Spinal cord (tissue), 10 donors: Measurements from ENCODE around the gene DAND5. TPM values are rescaled to one million over a fixed set of nuclear protein-coding genes. Genes with fewer than 3 reads are reported as not detected.

ENCODE experiments used
- DNase-seq, 6 donors: peaks; one replicate each; pipeline versions ENCODE4 v3.0.0 to v3.0.0-alpha.2; 2013 to 2015; ENCODE audit warnings: low spot score in 6 of 6, low read depth in 4 of 6
- H3K27ac ChIP-seq: one replicate; pipeline ENCODE4 v1.5.1; 2013; ENCODE audit warnings: low read depth, low read length, control low read depth
- H3K27me3 ChIP-seq: one replicate; pipeline ENCODE4 v1.6.1; 2013; ENCODE audit warnings: low read length; ENCODE audit not compliant: control insufficient read depth, insufficient read depth
- H3K36me3 ChIP-seq: one replicate; pipeline ENCODE4 v1.6.1; 2013; ENCODE audit warnings: low read length; ENCODE audit not compliant: control insufficient read depth, insufficient read depth
- H3K4me1 ChIP-seq: one replicate; pipeline ENCODE4 v1.6.1; 2013; ENCODE audit warnings: low read length; ENCODE audit not compliant: control insufficient read depth, insufficient read depth
- H3K4me3 ChIP-seq: one replicate; pipeline ENCODE4 v1.5.1; 2013; ENCODE audit warnings: low read depth, low read length, control low read depth
- H3K9me3 ChIP-seq: one replicate; pipeline ENCODE4 v1.6.1; 2013; ENCODE audit warnings: low read length; ENCODE audit not compliant: control insufficient read depth, insufficient read depth
- WGBS: methylation state at CpG from one replicate; pipeline ENCODE4 v1.1.5; 2013; ENCODE audit warnings: missing lambda C conversion rate; ENCODE audit not compliant: insufficient coverage; 5-methylcytosine and 5-hydroxymethylcytosine counted together
- polyA plus RNA-seq, 2 donors: library from polyadenylated mRNA; unstranded; fragments of 120-200 nt; gene quantifications; one replicate each; pipeline ENCODE4 v1.2.1, GENCODE V29; 2013; ENCODE audit not compliant: insufficient read length in 2 of 2
- total RNA-seq, 2 donors: library from RNA; depleted of rRNA in 1 of 2; stranded (reverse); fragments of 120-200 nt in 1 of 2; fragments of >200 nt in 1 of 2; gene quantifications; one replicate each; pipeline versions ENCODE4 v1.2.3 to v1.2.4, GENCODE V29; 2013 to 2014
- donor health status: healthy.

DAND5 gene
- total and polyA plus RNA-seq, 4 donors = 0.28 to 0.49 (median 0.44) TPM; not detected in 1

DNA sequence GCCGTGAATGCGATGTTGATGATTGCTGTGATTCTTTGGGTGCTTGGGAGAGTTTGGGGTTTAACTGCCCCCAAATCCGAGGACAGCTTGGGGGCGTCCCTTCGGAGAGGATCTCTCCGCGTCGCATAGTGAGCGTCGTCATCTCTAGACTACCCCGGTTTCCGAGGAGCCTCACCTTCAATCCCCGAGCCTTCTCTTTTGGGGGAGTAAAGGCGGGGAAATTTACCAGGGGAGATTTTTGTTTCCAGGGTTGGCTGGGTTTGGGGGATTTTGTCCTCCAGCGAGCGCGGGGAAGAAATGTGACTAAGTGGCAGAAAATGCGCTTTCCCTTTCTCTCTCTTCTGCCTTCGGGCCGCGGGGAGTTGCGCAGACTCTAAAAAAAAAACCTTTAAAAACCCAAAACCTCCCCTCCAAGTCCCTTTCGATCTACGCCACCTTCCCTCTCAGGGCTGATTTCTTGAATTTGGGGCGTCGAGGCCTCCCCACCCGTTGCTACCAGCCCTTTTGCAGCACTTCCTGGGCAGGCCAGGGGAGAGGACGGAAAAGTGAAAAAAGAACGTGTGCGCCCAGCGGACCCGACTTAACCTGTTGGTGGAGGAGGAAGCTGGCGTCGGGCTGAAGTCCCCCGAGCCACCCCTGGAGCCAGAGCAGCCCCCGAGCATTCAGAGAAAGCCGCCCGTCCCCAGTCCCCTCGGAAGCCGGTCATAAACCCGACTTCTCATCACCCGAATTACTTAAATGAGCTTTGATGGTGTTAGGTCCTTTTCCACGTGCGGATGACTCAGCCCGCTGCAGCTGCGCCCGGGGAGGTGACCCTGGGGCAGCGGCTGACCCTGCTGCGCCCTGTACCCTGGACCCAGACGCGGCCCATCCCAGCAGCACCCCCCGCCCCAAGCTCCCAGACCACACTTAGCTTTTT, 43.6 kb downstream of the DAND5 start:
- 13% methylated on average over 33 of the region's 52 CpGs for WGBS
- H3K4me1 ChIP-seq = peaks cover 96% of the 10 kb centered on the region

DNA sequence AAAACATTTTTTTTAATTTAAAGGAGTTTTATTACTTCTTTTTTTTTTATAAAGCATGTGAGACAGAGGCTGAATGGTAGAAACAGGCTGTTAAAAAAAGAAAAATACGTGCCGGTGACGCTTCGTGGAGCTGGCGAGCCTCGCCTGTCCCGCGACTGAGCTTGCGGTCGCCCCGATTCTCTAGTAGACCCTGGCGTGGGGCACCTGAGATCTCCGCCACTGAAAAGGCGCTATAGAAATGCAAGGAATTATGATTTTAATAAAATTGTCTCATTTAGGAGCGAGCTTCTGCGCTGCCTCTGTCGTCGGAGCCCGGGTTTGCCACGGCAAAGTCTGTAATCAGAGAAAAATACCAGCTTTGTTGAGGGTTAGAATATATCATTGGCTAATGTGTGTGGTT, 44.3 kb downstream of the DAND5 start:
- H3K4me1 ChIP-seq = peaks cover 96% of the 10 kb centered on the region
- peaks cover 28% of the 10 kb centered on the region for H3K36me3 ChIP-seq
- 10% methylated on average over 20 of the region's 20 CpGs for whole genome bisulfite sequencing
- DNase-seq = peak in 1 of 6 donors; percentile 73
- H3K9me3 ChIP-seq = no peaks in the 10 kb centered on the region
- H3K27me3 ChIP-seq = peaks cover 93% of the 10 kb centered on the region
- H3K4me3 ChIP-seq = peak overlapping the region; percentile 29
- peak overlapping the region; percentile 96 for H3K27ac ChIP-seq

More for the DNA sequence above, 43.6 kb downstream of the DAND5 start:
- Histone ChIP-seq H3K27ac (peak overlapping the region; percentile 96), H3K9me3 (no peaks in the 10 kb centered on the region), H3K27me3 (peaks cover 93% of the 10 kb centered on the region), H3K4me3 (peak overlapping the region; percentile 29), H3K36me3 (peaks cover 28% of the 10 kb centered on the region)
- DNase-seq = peak in 1 of 6 donors; percentile 69

DNA sequence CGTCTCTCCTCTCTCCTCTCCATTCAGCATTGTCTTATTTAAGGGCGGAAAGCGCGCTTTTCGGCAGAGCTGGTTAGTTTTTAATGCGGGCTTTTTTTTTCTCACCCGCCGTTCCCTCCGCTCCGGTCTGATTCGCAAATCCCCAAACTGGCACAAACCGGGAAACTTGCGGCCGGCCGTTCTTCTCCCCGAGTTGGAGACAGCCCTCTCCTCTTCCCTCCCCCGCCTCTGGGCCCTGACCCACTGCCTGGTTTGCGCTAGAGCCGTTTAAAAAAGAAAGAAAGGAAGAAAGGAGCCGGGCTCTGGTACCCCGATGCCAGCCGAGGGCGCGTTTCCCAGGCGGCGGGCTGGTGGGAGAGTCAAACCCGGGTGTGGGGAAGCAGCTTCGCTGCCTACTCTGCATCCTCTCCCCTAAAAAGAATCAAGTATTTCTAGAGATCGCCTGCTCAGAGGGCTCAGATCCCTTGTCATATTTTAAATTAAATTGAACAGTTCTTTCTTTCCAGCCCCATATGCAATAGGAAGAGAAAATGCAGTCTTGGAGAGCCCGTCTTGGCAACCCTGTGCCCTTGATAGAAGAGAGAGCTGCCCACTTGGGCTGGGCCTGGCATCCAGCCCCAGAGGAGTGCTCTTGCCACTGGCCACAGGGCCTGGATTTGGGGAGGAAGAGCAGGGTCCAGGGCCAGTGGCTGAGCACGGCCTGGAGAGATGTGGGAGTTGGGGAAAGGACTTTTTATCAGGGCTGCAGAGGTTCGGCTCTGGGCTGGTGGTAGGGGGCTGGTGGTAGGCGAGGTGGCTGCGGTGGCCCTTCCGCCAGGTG, 44.9 kb downstream of the DAND5 start:
- peak in 2 of 6 donors; percentile 82 to 87 for DNase-seq
- Histone ChIP-seq H3K27me3 (peaks cover 93% of the 10 kb centered on the region), H3K4me3 (peak overlapping the region; percentile 29)

DNA sequence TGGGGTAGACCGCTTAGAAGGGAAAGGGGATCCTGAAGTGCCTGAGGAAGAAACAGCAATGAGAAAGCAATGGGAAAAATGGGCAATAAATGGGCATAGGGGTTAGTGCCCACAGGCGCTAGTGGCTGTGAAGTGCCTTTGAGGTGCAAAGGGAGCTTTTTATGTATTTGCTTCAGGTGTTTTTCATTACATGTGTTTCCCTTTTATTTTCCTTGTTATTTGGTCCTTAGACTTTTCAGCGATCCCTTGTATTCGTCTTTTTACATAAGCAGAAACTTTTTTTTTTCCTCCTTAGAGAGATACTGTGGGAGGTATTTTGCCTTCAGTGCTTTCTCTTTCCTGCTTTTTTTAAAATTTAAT, 45.5 kb downstream of the DAND5 start:
- no peaks in the 10 kb centered on the region for H3K9me3 ChIP-seq
- no peak for DNase-seq
- H3K27ac ChIP-seq = peak overlapping the region; percentile 96
- peaks cover 86% of the 10 kb centered on the region for H3K4me1 ChIP-seq
- 50% methylated on average over 1 of the region's 4 CpGs for WGBS
- peak overlapping the region; percentile 29 for H3K4me3 ChIP-seq
- peaks cover 19% of the 10 kb centered on the region for H3K36me3 ChIP-seq
- H3K27me3 ChIP-seq = peaks cover 89% of the 10 kb centered on the region

More for the DNA sequence above, 44.9 kb downstream of the DAND5 start:
- Histone ChIP-seq H3K36me3 (peaks cover 23% of the 10 kb centered on the region), H3K27ac (peak overlapping the region; percentile 96), H3K9me3 (no peaks in the 10 kb centered on the region), H3K4me1 (peaks cover 91% of the 10 kb centered on the region)
- 24% methylated on average over 22 of the region's 35 CpGs for WGBS

- peak overlapping the region; percentile 19 for H3K4me3 ChIP-seq
- peaks cover 13% of the 10 kb centered on the region for H3K36me3 ChIP-seq
- 38% methylated on average over 2 of the region's 12 CpGs for WGBS
- H3K4me1 ChIP-seq = peaks cover 86% of the 10 kb centered on the region
- DNase-seq = peak in 1 of 6 donors; percentile 84
- peak overlapping the region; percentile 96 for H3K27ac ChIP-seq
- no peaks in the 10 kb centered on the region for H3K9me3 ChIP-seq
- H3K27me3 ChIP-seq = peaks cover 89% of the 10 kb centered on the region
Observed at GRCh38 chr19:13015361-13016223, 46.2 kb downstream of the DAND5 start.

GRCh38 chr19:13016245-13016627, 46.9 kb downstream of the DAND5 start:
- Histone ChIP-seq H3K27ac (peak overlapping the region; percentile 96), H3K9me3 (no peaks in the 10 kb centered on the region), H3K36me3 (peaks cover 12% of the 10 kb centered on the region), H3K27me3 (peaks cover 87% of the 10 kb centered on the region), H3K4me1 (peaks cover 85% of the 10 kb centered on the region), H3K4me3 (no peak overlapping the region)
- WGBS = 19% methylated on average over 3 of the region's 7 CpGs
- no peak for DNase-seq

DNA sequence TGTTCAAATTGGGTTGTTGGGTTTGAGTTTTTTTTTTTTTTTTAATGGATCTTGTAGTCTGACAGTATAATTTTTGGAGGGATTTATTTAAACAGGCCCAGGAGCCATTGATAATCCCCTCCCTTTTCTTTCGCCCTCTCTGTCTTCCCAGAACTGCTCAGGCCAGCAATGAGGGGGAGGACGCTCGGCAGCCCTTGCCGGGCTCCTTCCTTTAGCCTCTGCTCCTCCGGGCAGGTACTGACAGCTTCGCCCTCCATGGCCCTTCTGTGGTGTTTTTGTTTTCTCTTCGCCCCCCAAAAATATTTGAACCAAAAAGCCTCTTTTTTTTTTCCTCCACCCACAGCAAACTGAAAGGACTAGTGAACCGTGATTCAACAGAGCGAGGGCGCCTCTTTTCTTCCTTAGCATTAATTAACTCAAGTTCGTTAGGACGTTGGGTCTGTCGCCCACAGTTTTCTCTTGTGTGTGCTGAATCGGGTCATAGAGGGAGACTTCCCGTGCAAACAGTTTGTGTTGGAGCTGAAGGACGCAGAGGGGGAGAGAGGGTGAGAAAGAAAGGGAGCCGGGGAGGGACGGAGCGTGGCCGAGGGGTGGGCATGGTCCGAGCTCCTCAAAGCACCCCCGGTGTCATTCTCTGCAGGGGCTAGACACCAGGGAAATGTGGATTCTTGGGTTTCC, 47.4 kb downstream of the DAND5 start:
- 16% methylated on average over 16 of the region's 22 CpGs for WGBS
- peaks cover 85% of the 10 kb centered on the region for H3K4me1 ChIP-seq
- H3K27ac ChIP-seq = peak overlapping the region; percentile 96
- no peaks in the 10 kb centered on the region for H3K9me3 ChIP-seq
- H3K27me3 ChIP-seq = peaks cover 85% of the 10 kb centered on the region
- DNase-seq = peak in 2 of 6 donors; percentile 75 to 88
- H3K36me3 ChIP-seq = peaks cover 7% of the 10 kb centered on the region
- H3K4me3 ChIP-seq = no peak overlapping the region

DNA sequence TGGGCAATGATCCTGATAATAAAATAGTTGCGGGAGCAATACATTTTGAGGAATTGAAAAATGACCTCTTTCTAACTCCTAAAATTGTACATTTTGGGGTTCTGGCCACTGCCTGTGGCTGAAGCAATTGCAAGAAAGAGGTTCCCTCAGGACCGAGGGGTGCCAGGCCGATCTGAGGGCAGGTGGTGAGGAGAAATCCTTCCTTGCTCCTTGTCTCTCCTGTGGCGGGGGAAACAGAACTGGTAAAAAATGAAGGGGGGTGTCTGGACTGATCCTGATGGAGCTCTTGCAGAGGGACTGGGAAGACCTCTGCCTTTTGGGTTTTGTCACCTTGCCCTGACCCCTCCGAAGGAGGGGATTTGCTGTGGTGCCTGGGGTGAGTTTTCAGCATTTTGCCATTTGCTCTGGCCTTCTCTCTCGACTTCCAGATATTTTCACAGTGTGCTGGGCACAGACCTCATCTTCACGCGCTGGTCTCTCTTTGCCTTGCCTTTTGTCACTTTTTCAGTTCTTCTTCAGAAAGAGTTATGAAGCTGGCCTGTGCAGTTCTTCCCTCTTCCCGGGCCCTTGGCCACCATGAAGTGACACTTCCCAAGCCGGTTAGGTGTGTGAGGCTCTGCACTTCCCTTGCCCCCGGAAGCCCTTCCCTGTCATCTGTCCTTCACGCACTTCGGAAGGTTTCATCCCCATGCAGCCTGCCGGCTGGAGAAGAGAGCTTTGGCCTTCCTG, 48.1 kb downstream of the DAND5 start:
- H3K36me3 ChIP-seq = no peaks in the 10 kb centered on the region
- H3K4me1 ChIP-seq = peaks cover 85% of the 10 kb centered on the region
- DNase-seq = no peak
- 23% methylated on average over 13 of the region's 14 CpGs for WGBS
- H3K4me3 ChIP-seq = peak overlapping the region; percentile 9
- H3K9me3 ChIP-seq = no peaks in the 10 kb centered on the region
- peaks cover 84% of the 10 kb centered on the region for H3K27me3 ChIP-seq
- H3K27ac ChIP-seq = peak overlapping the region; percentile 96
